ENCODE data around the gene RACGAP1.

DNA sequence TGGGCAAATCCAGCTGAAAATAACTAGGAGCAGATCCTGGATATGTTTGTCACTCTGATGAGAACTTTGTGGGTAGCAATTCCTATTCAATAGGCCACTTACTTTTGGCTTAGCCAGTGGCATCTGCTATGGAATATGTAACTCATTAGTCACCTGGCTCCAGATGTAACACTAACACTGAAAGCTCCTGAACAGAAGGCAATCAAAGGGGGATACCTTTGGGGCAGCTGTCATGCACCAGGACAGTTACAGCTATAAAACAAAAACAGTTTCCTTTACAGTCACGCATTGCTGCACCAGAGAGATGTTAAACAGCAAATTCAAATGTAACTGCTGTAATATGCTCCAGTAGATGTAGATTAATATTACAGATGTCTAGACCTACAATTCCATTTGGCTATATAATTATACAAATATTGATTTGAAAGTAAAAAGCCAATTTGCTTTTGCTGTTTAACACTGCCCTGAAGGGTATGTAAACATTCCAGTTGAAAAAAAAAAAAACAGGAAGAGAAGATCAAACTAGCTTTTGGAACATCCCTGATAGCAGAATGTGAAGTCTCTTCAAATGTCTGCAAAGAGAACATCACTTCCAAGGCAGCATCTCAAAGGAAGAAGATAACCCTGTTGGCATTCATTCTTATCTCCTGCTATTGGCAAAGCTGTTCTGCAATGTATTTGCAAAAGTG lies 18.4 kb downstream of the RACGAP1 start:
- TF ChIP-seq BHLHE40 (IDR thresholded peaks at IDR 0.05; ENCODE audit: borderline replicate concordance) (no peak), FOXM1 (IDR thresholded peaks at IDR 0.05; ENCODE audit: borderline replicate concordance) (no peak), CTBP1 (IDR thresholded peaks at IDR 0.05; ENCODE audit: borderline replicate concordance) (no peak), HDGF (IDR thresholded peaks at IDR 0.05; ENCODE audit: borderline replicate concordance) (no peak), SUZ12 (IDR thresholded peaks at IDR 0.05) (no peak), SP1 (IDR thresholded peaks at IDR 0.05) (no peak), ELF4 (IDR thresholded peaks at IDR 0.05) (no peak), ZNF384 (IDR thresholded peaks at IDR 0.05) (no peak), TARDBP (IDR thresholded peaks at IDR 0.05) (no peak), LEF1 (IDR thresholded peaks at IDR 0.05; ENCODE audit: borderline replicate concordance) (no peak), NFRKB (IDR thresholded peaks at IDR 0.05) (no peak)
- TF ChIP-seq, protein P1, sequence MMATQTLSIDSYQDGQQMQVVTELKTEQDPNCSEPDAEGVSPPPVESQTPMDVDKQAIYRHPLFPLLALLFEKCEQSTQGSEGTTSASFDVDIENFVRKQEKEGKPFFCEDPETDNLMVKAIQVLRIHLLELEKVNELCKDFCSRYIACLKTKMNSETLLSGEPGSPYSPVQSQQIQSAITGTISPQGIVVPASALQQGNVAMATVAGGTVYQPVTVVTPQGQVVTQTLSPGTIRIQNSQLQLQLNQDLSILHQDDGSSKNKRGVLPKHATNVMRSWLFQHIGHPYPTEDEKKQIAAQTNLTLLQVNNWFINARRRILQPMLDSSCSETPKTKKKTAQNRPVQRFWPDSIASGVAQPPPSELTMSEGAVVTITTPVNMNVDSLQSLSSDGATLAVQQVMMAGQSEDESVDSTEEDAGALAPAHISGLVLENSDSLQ (IDR thresholded peaks at IDR 0.05), result no peak

Measured in HEK293T (cell line).